K562 (cell line): ENCODE data around the gene CTBS. TPM values are rescaled to one million over a fixed set of nuclear protein-coding genes. Genes with fewer than 3 reads are reported as not detected.
A peak's percentile ranks its signal among the peaks of the same experiment; 100 is the strongest.

Experiments
- CBX1 ChIP-seq: sonication (generic); IDR thresholded peaks from 2 replicates; pipeline ENCODE4 v1.6.1; 2016; ENCODE audit warnings: antibody characterized with exemption, low read depth, mild to moderate bottlenecking
- CBX3 ChIP-seq, 2 experiments: IDR thresholded peaks; 1 replicate in 1 of 2; 2 replicates in 1 of 2; pipeline ENCODE4 v1.6.1; 2012; ENCODE audit warnings: inconsistent platforms in 2 of 2, low read length in 2 of 2, borderline replicate concordance in 1 of 2, control low read depth in 1 of 2
- HLTF ChIP-seq: fragments of 450-650 bp; IDR thresholded peaks from 2 replicates; pipeline ENCODE4 v1.6.1; 2016
- MYBL2 ChIP-seq, 2 experiments: fragments of 450-650 bp in 1 of 2; sonication (generic) in 1 of 2; formaldehyde crosslinking in 1 of 2; IDR thresholded peaks; 2 replicates each; pipeline versions ENCODE4 v1.6.1 to v1.8.1; 2017 to 2022; ENCODE audit warnings: borderline replicate concordance in 1 of 2, inconsistent platforms in 1 of 2, low read depth in 1 of 2, mild to moderate bottlenecking in 1 of 2, missing genetic modification reagents in 1 of 2, moderate library complexity in 1 of 2
- PCBP2 ChIP-seq: fragments of 200-400 bp; formaldehyde crosslinking; IDR thresholded peaks from 2 replicates; pipeline ENCODE4 v1.6.1; 2018; ENCODE audit warnings: low read length, low read depth, mild to moderate bottlenecking, moderate library complexity; ENCODE audit not compliant: poor library complexity, severe bottlenecking
- RBFOX2 ChIP-seq: fragments of 200-400 bp; formaldehyde crosslinking; IDR thresholded peaks from 2 replicates; pipeline ENCODE4 v1.6.1; 2017; ENCODE audit warnings: low read depth, mild to moderate bottlenecking, low read length, moderate library complexity
- SNRNP70 ChIP-seq: fragments of 200-400 bp; formaldehyde crosslinking; optimal IDR thresholded peaks from 2 replicates; pipeline ENCODE3; 2017; ENCODE audit warnings: low read depth, low read length
- TFAM ChIP-seq: fragments of 250-450 bp; sonication (Bioruptor Pico); conservative IDR thresholded peaks from 2 replicates; pipeline ENCODE4 v1.5.0; 2021; ENCODE audit warnings: mild to moderate bottlenecking, moderate library complexity
- ZBTB7A ChIP-seq: IDR thresholded peaks from 2 replicates; pipeline ENCODE4 v1.6.1; 2011; ENCODE audit warnings: low read depth, mild to moderate bottlenecking, low read length, moderate library complexity, borderline replicate concordance; ENCODE audit not compliant: control insufficient read depth
- ZNF699 ChIP-seq: fragments of 250-450 bp; sonication (Bioruptor Pico); IDR thresholded peaks from 2 replicates; pipeline ENCODE4 v1.8.0; 2021; ENCODE audit warnings: mild to moderate bottlenecking, moderate library complexity; ENCODE audit not compliant: insufficient replicate concordance
- ZSCAN29 ChIP-seq: fragments of 450-650 bp; IDR thresholded peaks from 2 replicates; pipeline ENCODE4 v1.6.1; 2017
- polyA plus RNA-seq, 8 experiments: library from polyadenylated mRNA; depleted of rRNA in 4 of 8; stranded (reverse) in 5 of 8; unstranded in 3 of 8; fragments of >200 nt; fragmentation: Nextera tagmentation in 2 of 8; fragmentation: Illumina TruSeq in 1 of 8; extraction: Ambion mirVana in 2 of 8; extraction: Trizol in 1 of 8; gene quantifications; 2 replicates each; pipeline versions ENCODE4 v1.2.1 to v1.2.3, GENCODE V29; 2011 to 2014; ENCODE audit warnings: inconsistent platforms in 1 of 8, missing spikeins in 1 of 8
- total RNA-seq, 7 experiments: library from RNA; depleted of rRNA in 6 of 7; stranded (reverse); fragments of >200 nt in 6 of 7; fragmentation: Illumina TruSeq in 2 of 7; extraction: Trizol in 2 of 7; gene quantifications; 2 replicates each; pipeline versions ENCODE4 v1.2.1 to v1.2.3, GENCODE V29; 2011 to 2021; ENCODE audit warnings: low replicate concordance in 1 of 7
- TF ChIP-seq, protein P1 (sequence below): sonication (generic); formaldehyde crosslinking; IDR thresholded peaks from 2 replicates; pipeline ENCODE4 v1.8.1; 2023; ENCODE audit warnings: mild to moderate bottlenecking, missing genetic modification reagents
- TF ChIP-seq, protein P2 (sequence below): sonication (generic); formaldehyde crosslinking; IDR thresholded peaks from 2 replicates; pipeline ENCODE4 v1.8.1; 2023; ENCODE audit warnings: mild to moderate bottlenecking, missing genetic modification reagents
- TF ChIP-seq, protein P3 (sequence below), 2 experiments: fragments of 450-650 bp; formaldehyde crosslinking in 1 of 2; IDR thresholded peaks; 2 replicates each; pipeline versions ENCODE4 v1.4.0 to v1.6.1; 2014 to 2020; ENCODE audit warnings: mild to moderate bottlenecking in 2 of 2, borderline replicate concordance in 1 of 2, low read depth in 1 of 2

Gene CTBS
- total and polyA plus RNA-seq, 9 of the 15 experiments (the other 6 are each of a cell fraction or from before 2014, with no cell fraction given) = 3.0 to 19.8 (median 9.9) TPM

DNA sequence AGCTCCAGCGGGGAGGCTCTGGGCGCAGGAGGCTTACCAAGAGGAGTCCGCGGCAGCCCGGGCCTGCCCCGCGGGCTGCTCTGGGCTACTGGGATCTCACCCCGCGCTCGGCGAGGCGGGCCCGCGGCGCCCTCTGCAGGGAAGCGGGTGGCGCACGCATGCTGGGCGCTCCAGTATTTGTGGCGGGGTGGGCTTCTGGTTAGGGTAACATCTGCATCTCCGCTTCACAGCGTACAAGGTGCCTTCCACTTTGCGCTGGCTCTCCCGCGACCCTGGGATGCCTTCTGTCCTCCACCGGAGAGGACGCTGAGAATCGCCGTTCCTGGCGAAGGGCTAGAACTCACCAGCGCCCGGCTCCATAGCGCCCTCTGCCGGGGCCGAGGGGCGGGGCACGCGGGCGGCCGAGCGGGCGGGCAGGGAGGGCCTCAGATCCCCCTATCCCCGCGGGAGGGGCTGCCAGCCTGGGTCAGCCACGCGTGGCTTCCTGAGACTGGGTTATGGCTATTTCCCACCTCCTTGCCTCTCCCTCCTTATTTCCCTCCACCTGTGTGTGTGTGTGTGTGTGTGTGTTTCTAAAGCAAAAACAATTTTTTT lies 46.6 kb upstream of the CTBS start (continued):
- TF ChIP-seq, protein P1, sequence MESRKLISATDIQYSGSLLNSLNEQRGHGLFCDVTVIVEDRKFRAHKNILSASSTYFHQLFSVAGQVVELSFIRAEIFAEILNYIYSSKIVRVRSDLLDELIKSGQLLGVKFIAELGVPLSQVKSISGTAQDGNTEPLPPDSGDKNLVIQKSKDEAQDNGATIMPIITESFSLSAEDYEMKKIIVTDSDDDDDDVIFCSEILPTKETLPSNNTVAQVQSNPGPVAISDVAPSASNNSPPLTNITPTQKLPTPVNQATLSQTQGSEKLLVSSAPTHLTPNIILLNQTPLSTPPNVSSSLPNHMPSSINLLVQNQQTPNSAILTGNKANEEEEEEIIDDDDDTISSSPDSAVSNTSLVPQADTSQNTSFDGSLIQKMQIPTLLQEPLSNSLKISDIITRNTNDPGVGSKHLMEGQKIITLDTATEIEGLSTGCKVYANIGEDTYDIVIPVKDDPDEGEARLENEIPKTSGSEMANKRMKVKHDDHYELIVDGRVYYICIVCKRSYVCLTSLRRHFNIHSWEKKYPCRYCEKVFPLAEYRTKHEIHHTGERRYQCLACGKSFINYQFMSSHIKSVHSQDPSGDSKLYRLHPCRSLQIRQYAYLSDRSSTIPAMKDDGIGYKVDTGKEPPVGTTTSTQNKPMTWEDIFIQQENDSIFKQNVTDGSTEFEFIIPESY (CRISPR knock-in tag) = peak; percentile 40; the same call in 1 of the 2 replicates
- TF ChIP-seq HLTF (no peak; the same call in 1 of the 2 replicates), ZSCAN29 (peak; percentile 13; the same call in 1 of the 2 replicates), TFAM (CRISPR knock-in tag) (no peak), CBX3 (IDR thresholded peaks at IDR 0.05; ENCODE audit: borderline replicate concordance in 1 of 2, low read length in 2 of 2) (no peak), RBFOX2 (peak; percentile 85), CBX1 (peak; percentile 39; the same call in 1 of the 2 replicates), SNRNP70 (no peak), MYBL2 (IDR thresholded peaks at IDR 0.05; ENCODE audit: low read depth) (no peak), MYBL2 (CRISPR knock-in tag; IDR thresholded peaks at IDR 0.05; ENCODE audit: borderline replicate concordance) (no peak), ZNF699 (no peak), PCBP2 (no peak), ZBTB7A (peak; percentile 90)
- TF ChIP-seq, protein P2, sequence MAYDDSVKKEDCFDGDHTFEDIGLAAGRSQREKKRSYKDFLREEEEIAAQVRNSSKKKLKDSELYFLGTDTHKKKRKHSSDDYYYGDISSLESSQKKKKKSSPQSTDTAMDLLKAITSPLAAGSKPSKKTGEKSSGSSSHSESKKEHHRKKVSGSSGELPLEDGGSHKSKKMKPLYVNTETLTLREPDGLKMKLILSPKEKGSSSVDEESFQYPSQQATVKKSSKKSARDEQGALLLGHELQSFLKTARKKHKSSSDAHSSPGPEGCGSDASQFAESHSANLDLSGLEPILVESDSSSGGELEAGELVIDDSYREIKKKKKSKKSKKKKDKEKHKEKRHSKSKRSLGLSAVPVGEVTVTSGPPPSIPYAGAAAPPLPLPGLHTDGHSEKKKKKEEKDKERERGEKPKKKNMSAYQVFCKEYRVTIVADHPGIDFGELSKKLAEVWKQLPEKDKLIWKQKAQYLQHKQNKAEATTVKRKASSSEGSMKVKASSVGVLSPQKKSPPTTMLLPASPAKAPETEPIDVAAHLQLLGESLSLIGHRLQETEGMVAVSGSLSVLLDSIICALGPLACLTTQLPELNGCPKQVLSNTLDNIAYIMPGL (CRISPR knock-in tag) = peak; percentile 91
- TF ChIP-seq, protein P3, sequence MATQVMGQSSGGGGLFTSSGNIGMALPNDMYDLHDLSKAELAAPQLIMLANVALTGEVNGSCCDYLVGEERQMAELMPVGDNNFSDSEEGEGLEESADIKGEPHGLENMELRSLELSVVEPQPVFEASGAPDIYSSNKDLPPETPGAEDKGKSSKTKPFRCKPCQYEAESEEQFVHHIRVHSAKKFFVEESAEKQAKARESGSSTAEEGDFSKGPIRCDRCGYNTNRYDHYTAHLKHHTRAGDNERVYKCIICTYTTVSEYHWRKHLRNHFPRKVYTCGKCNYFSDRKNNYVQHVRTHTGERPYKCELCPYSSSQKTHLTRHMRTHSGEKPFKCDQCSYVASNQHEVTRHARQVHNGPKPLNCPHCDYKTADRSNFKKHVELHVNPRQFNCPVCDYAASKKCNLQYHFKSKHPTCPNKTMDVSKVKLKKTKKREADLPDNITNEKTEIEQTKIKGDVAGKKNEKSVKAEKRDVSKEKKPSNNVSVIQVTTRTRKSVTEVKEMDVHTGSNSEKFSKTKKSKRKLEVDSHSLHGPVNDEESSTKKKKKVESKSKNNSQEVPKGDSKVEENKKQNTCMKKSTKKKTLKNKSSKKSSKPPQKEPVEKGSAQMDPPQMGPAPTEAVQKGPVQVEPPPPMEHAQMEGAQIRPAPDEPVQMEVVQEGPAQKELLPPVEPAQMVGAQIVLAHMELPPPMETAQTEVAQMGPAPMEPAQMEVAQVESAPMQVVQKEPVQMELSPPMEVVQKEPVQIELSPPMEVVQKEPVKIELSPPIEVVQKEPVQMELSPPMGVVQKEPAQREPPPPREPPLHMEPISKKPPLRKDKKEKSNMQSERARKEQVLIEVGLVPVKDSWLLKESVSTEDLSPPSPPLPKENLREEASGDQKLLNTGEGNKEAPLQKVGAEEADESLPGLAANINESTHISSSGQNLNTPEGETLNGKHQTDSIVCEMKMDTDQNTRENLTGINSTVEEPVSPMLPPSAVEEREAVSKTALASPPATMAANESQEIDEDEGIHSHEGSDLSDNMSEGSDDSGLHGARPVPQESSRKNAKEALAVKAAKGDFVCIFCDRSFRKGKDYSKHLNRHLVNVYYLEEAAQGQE (IDR thresholded peaks at IDR 0.05; ENCODE audit: borderline replicate concordance) = peak; percentile 58; the same call in 1 of the 2 replicates
- TF ChIP-seq, protein P3 (CRISPR knock-in tag; IDR thresholded peaks at IDR 0.05; ENCODE audit: low read depth) = no peak
